ENCODE measurements around the gene GRK2.

DNA sequence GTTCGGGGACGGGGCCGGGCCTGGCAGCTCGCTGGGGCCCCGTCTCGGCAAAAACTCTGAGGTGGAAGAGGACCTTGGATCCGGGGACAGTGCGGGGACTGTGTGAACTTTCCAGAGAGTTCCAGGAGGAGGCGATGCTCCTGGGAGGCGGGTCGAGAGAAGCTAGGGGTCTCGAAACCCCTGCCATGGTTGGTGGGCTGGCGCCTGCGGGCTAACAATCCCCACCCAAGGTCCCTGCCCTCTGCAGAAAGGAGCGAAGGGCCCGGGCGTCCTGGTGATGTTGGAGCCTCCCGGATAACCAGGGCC lies 4.7 kb upstream of the GRK2 start:
- TF ChIP-seq POLR2AphosphoS5 (IDR thresholded peaks at IDR 0.05; ENCODE audit: insufficient read depth in 1 of 2, low read depth in 1 of 2) = no peak
- TF ChIP-seq, protein P1, sequence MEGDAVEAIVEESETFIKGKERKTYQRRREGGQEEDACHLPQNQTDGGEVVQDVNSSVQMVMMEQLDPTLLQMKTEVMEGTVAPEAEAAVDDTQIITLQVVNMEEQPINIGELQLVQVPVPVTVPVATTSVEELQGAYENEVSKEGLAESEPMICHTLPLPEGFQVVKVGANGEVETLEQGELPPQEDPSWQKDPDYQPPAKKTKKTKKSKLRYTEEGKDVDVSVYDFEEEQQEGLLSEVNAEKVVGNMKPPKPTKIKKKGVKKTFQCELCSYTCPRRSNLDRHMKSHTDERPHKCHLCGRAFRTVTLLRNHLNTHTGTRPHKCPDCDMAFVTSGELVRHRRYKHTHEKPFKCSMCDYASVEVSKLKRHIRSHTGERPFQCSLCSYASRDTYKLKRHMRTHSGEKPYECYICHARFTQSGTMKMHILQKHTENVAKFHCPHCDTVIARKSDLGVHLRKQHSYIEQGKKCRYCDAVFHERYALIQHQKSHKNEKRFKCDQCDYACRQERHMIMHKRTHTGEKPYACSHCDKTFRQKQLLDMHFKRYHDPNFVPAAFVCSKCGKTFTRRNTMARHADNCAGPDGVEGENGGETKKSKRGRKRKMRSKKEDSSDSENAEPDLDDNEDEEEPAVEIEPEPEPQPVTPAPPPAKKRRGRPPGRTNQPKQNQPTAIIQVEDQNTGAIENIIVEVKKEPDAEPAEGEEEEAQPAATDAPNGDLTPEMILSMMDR (IDR thresholded peaks at IDR 0.05) = no peak
- no peak for TF ChIP-seq POLR2A (IDR thresholded peaks at IDR 0.05)

All from vagina (tissue), 2 donors.